ENCODE data around the gene CCL16.
A peak's percentile ranks its signal among the peaks of the same experiment; 100 is the strongest.
"Not testable (repeated sequence)": the region's sequence is repeated elsewhere in the genome, so short reads cannot be mapped to it uniquely, and the experiment has no call there.

CCL16 gene

GRCh38 chr17:35981246-35981645 lies at the start of gene CCL16:
Gene CCL16 (minus strand): TSS chr17:35981497. CDS start chr17:35981420, 77 bp downstream.
- DNase-seq, result no peak

- DNase-seq, result no peak
Observed at GRCh38 chr17:36030956-36031355, 49.7 kb upstream of the CCL16 start.

- DNase-seq, result no peak
Observed at GRCh38 chr17:36027761-36028160, 46.5 kb upstream of the CCL16 start.

GRCh38 chr17:36024106-36024869 lies 43.0 kb upstream of the CCL16 start:
- no peak for DNase-seq

- no peak for DNase-seq
Observed at GRCh38 chr17:36019423-36019822, 38.1 kb upstream of the CCL16 start.

GRCh38 chr17:36017799-36018198 lies 36.5 kb upstream of the CCL16 start, which contains the start of gene CCL23:
Gene CCL23 (minus strand): TSS chr17:36017972. CDS start chr17:36017897, 75 bp downstream.
- no peak for DNase-seq

GRCh38 chr17:36016555-36016954 lies 35.3 kb upstream of the CCL16 start:
- no peak for DNase-seq

- DNase-seq, result not testable (repeated sequence)
Observed at GRCh38 chr17:36015895-36016294, 34.6 kb upstream of the CCL16 start.

- DNase-seq, result no peak
Observed at GRCh38 chr17:36014946-36015345, 33.6 kb upstream of the CCL16 start.

- DNase-seq, result no peak
Observed at GRCh38 chr17:36011201-36011600, 29.9 kb upstream of the CCL16 start.

- DNase-seq, result no peak
Observed at GRCh38 chr17:36008998-36009665, 27.8 kb upstream of the CCL16 start.

GRCh38 chr17:36004594-36005108 lies 23.4 kb upstream of the CCL16 start:
- no peak for DNase-seq

- DNase-seq, result no peak
Observed at GRCh38 chr17:36002631-36003030, 21.3 kb upstream of the CCL16 start.

- peak; percentile 42 to 49 for DNase-seq
Observed at GRCh38 chr17:36001862-36002603, 20.7 kb upstream of the CCL16 start.

- DNase-seq, result no peak
Observed at GRCh38 chr17:36001110-36001771, 19.9 kb upstream of the CCL16 start, which contains the start of gene CCL15. Gene CCL15 (minus strand): TSS chr17:36001553. CDS start chr17:36001492, 61 bp downstream.

GRCh38 chr17:36000732-36001109 lies 19.4 kb upstream of the CCL16 start:
- no peak for DNase-seq

- DNase-seq, result no peak
Observed at GRCh38 chr17:35998756-35999155, 17.5 kb upstream of the CCL16 start.

GRCh38 chr17:35998018-35998545 lies 16.8 kb upstream of the CCL16 start:
- no peak for DNase-seq

- DNase-seq, result not testable (repeated sequence)
Observed at GRCh38 chr17:35995346-35995745, 14.0 kb upstream of the CCL16 start.

- no peak for DNase-seq
Observed at GRCh38 chr17:35991075-35991474, 9.8 kb upstream of the CCL16 start.

- DNase-seq, result no peak
Observed at GRCh38 chr17:35988164-35988563, 6.9 kb upstream of the CCL16 start.

GRCh38 chr17:35986643-35987042 lies 5.3 kb upstream of the CCL16 start, which contains the start of gene CCL14:
Gene CCL14 (minus strand): TSS chr17:35986729. CDS start chr17:35986649, 80 bp downstream.
- no peak for DNase-seq
